ENCODE data around the gene FARP1.

The FARP1 gene

GRCh38 chr13:98480915-98481877 lies 338.3 kb downstream of the FARP1 start:
- DNase-seq (ENCODE audit: low read depth in 2 of 2), result no peak

- no peak for DNase-seq (ENCODE audit: low read depth in 2 of 2)
These were observed 339.9 kb downstream of the FARP1 start for GRCh38 chr13:98482476-98483444.

GRCh38 chr13:98483601-98484288 lies 340.9 kb downstream of the FARP1 start:
- DNase-seq (ENCODE audit: low read depth in 2 of 2), result no peak

- DNase-seq (ENCODE audit: low read depth in 2 of 2), result peak; percentile 43 to 45
These were observed 341.7 kb downstream of the FARP1 start for GRCh38 chr13:98484289-98485219.

GRCh38 chr13:98485561-98485960 lies 342.7 kb downstream of the FARP1 start:
- no peak for DNase-seq (ENCODE audit: low read depth in 2 of 2)

GRCh38 chr13:98486412-98486811 lies 343.5 kb downstream of the FARP1 start:
- no peak for DNase-seq (ENCODE audit: low read depth in 2 of 2)

GRCh38 chr13:98487016-98487415 lies 344.1 kb downstream of the FARP1 start:
- no peak for DNase-seq (ENCODE audit: low read depth in 2 of 2)

- no peak for DNase-seq (ENCODE audit: low read depth in 2 of 2)
These were observed 344.6 kb downstream of the FARP1 start for GRCh38 chr13:98487522-98487921.

- no peak for DNase-seq (ENCODE audit: low read depth in 2 of 2)
These were observed 345.8 kb downstream of the FARP1 start for GRCh38 chr13:98488736-98489135.

GRCh38 chr13:98489446-98490194 lies 346.7 kb downstream of the FARP1 start:
- no peak for DNase-seq (ENCODE audit: low read depth in 2 of 2)

GRCh38 chr13:98490195-98490836 lies 347.4 kb downstream of the FARP1 start:
- no peak for DNase-seq (ENCODE audit: low read depth in 2 of 2)

GRCh38 chr13:98490866-98491265 lies 348.0 kb downstream of the FARP1 start:
- no peak for DNase-seq (ENCODE audit: low read depth in 2 of 2)

GRCh38 chr13:98492335-98493041 lies 349.6 kb downstream of the FARP1 start:
- DNase-seq (ENCODE audit: low read depth in 2 of 2), result no peak

GRCh38 chr13:98493042-98493712 lies 350.3 kb downstream of the FARP1 start:
- DNase-seq (ENCODE audit: low read depth in 2 of 2), result no peak

- no peak for DNase-seq (ENCODE audit: low read depth in 2 of 2)
These were observed 351.9 kb downstream of the FARP1 start for GRCh38 chr13:98494769-98495168.

- no peak for DNase-seq (ENCODE audit: low read depth in 2 of 2)
These were observed 353.0 kb downstream of the FARP1 start for GRCh38 chr13:98495627-98496478.

- DNase-seq (ENCODE audit: low read depth in 2 of 2), result no peak
These were observed 353.5 kb downstream of the FARP1 start for GRCh38 chr13:98496479-98496791.
